Transverse colon (tissue), 4 donors: ENCODE results near the gene SLC39A6.
A peak's percentile ranks its signal among the peaks of the same experiment; 100 is the strongest.

Source experiments
- EP300 ChIP-seq: sonication (generic); formaldehyde crosslinking; IDR thresholded peaks from one replicate; pipeline ENCODE4 v1.6.1; 2017; ENCODE audit warnings: antibody characterized with exemption, low read depth
- POLR2A ChIP-seq: fragments of 450-650 bp; IDR thresholded peaks from one replicate; pipeline ENCODE4 v1.6.1; 2016; ENCODE audit warnings: antibody characterized with exemption, mild to moderate bottlenecking, moderate library complexity
- POLR2AphosphoS5 ChIP-seq, 3 donors: sonication (generic); formaldehyde crosslinking; IDR thresholded peaks; one replicate each; pipeline ENCODE4 v1.6.1; 2016; ENCODE audit warnings: antibody characterized with exemption in 3 of 3
- TF ChIP-seq, protein P1 (sequence below), 5 experiments: fragments of 200-600 bp in 3 of 5; fragments of 450-650 bp in 2 of 5; sonication (generic) in 3 of 5; IDR thresholded peaks; 1 replicate in 2 of 5; 2 replicates in 3 of 5; pipeline ENCODE4 v1.5.1; 2016 to 2017; ENCODE audit warnings: antibody characterized with exemption in 5 of 5, inconsistent platforms in 3 of 5, mild to moderate bottlenecking in 2 of 5, moderate library complexity in 1 of 5

DNA sequence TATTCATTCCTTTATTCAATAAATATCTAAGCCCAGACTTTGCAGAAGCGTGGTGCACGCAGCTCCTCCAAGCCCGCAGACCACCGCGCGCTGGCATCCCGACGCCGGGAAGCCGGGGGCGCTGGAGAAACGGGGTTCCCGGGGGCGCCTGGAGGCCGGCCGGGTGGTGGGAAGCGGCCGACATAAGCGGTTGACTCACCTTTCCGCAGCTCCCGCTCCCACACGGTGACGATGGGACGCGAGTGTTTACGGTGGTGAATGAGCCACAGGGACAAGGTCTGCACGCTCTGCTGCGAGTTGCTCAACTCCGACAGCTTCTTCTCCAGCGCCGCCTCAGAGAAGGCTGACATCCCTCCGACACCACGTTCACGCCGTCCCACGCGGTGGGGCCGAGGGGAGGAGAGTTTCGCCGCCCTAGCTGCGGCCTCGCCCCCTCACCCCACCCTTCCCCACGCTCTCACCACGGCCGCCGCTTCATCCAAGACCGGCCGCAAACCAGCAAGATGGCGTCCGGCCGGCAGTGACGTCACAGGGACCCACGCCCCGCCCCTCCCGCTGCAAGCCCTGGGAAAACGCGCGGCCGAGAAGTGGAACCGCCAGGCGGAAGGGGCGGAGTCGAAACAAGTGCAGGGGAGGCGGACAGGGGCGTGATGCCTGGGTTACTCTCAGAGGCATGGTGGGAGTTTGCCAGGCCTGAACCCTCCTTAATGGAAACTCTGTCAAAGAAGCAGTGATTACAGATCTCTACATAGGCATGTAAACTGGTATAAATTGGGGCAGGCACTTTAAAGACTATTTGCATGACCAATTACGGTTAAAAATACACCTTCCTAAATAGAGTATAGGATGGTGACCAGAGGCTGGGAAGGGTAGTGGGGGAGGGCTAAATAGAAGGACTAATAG lies 61.8 kb downstream of the SLC39A6 start, which contains the start of gene RPRD1A:
- TF ChIP-seq, protein P1, sequence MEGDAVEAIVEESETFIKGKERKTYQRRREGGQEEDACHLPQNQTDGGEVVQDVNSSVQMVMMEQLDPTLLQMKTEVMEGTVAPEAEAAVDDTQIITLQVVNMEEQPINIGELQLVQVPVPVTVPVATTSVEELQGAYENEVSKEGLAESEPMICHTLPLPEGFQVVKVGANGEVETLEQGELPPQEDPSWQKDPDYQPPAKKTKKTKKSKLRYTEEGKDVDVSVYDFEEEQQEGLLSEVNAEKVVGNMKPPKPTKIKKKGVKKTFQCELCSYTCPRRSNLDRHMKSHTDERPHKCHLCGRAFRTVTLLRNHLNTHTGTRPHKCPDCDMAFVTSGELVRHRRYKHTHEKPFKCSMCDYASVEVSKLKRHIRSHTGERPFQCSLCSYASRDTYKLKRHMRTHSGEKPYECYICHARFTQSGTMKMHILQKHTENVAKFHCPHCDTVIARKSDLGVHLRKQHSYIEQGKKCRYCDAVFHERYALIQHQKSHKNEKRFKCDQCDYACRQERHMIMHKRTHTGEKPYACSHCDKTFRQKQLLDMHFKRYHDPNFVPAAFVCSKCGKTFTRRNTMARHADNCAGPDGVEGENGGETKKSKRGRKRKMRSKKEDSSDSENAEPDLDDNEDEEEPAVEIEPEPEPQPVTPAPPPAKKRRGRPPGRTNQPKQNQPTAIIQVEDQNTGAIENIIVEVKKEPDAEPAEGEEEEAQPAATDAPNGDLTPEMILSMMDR (IDR thresholded peaks at IDR 0.05): peak in 1 of 5 experiments; percentile 16
- TF ChIP-seq EP300 (no peak), POLR2AphosphoS5 (IDR thresholded peaks at IDR 0.05) (peak; percentile 62 to 83 (median 79)), POLR2A (peak; percentile 62)
